Keratinocyte (primary cell): ENCODE measurements around the gene LRRC57. TPM values are rescaled to one million over a fixed set of nuclear protein-coding genes. Genes with fewer than 3 reads are reported as not detected.
"Not testable (repeated sequence)": the region's sequence is repeated elsewhere in the genome, so short reads cannot be mapped to it uniquely, and the experiment has no call there.

Source experiments
- DNase-seq: peaks from one replicate; pipeline ENCODE4 v3.0.0-alpha.2; 2011; ENCODE audit warnings: low read depth, missing footprints, low spot score
- FAIRE-seq: peaks from 2 replicates; lab custom pipeline; 2011; peaks lifted over from hg19 to GRCh38; lab: Jason Lieb, UNC
- H2AFZ ChIP-seq: 2 replicates; pipeline ENCODE4 v1.6.0; 2012; ENCODE audit warnings: low read length, control low read depth, inconsistent platforms; ENCODE audit not compliant: control insufficient read depth
- H3K27ac ChIP-seq: 2 replicates; pipeline ENCODE4 v1.5.1; 2011; ENCODE audit warnings: low read length; ENCODE audit not compliant: control insufficient read depth, insufficient read depth
- H3K27me3 ChIP-seq: 3 replicates; pipeline ENCODE4 v1.6.0; 2011; ENCODE audit warnings: low read length; ENCODE audit not compliant: control insufficient read depth, insufficient read depth; ENCODE audit errors: extremely low read depth
- H3K36me3 ChIP-seq, 2 experiments: 2 replicates in 1 of 2; 3 replicates in 1 of 2; pipeline ENCODE4 v1.5.1; 2011; ENCODE audit warnings: low read length in 2 of 2, mild to moderate bottlenecking in 1 of 2; ENCODE audit not compliant: control insufficient read depth in 2 of 2, insufficient read depth in 2 of 2; ENCODE audit errors: extremely low read depth in 1 of 2
- H3K4me1 ChIP-seq: 3 replicates; pipeline ENCODE4 v1.5.1; 2011; ENCODE audit warnings: low read length; ENCODE audit not compliant: control insufficient read depth, insufficient read depth; ENCODE audit errors: extremely low read depth
- H3K4me2 ChIP-seq: 3 replicates; pipeline ENCODE4 v1.6.0; 2011; ENCODE audit warnings: low read depth, low read length; ENCODE audit not compliant: control insufficient read depth, insufficient read depth; ENCODE audit errors: extremely low read depth
- H3K4me3 ChIP-seq, 3 experiments: fragments of 200-600 bp in 1 of 3; sonication (generic) in 1 of 3; 2 replicates in 2 of 3; 3 replicates in 1 of 3; pipeline ENCODE4 v1.5.1; 2011 to 2016; ENCODE audit warnings: low read length in 3 of 3, mild to moderate bottlenecking in 3 of 3, control low read depth in 2 of 3, inconsistent platforms in 1 of 3, low read depth in 1 of 3, mixed read lengths in 1 of 3, mixed run types in 1 of 3, moderate library complexity in 1 of 3; ENCODE audit not compliant: control insufficient read depth in 2 of 3, insufficient read depth in 2 of 3; ENCODE audit errors: extremely low read depth in 1 of 3
- H3K79me2 ChIP-seq: 2 replicates; pipeline ENCODE4 v1.6.0; 2012; ENCODE audit warnings: low read length; ENCODE audit not compliant: control insufficient read depth, insufficient read depth
- H3K9ac ChIP-seq: 3 replicates; pipeline ENCODE4 v1.6.0; 2011; ENCODE audit warnings: low read length; ENCODE audit not compliant: control insufficient read depth, insufficient read depth; ENCODE audit errors: extremely low read depth
- H3K9me1 ChIP-seq: 3 replicates; pipeline ENCODE4 v1.6.0; 2011; ENCODE audit warnings: low read length; ENCODE audit not compliant: control insufficient read depth, insufficient read depth; ENCODE audit errors: extremely low read depth
- H3K9me3 ChIP-seq: 2 replicates; pipeline ENCODE4 v1.5.1; 2012; ENCODE audit warnings: low read depth, low read length; ENCODE audit not compliant: control insufficient read depth
- H4K20me1 ChIP-seq: 3 replicates; pipeline ENCODE4 v1.6.0; 2011; ENCODE audit warnings: low read length; ENCODE audit not compliant: control insufficient read depth, insufficient read depth; ENCODE audit errors: extremely low read depth
- EZH2 ChIP-seq: IDR thresholded peaks from one replicate; pipeline ENCODE4 v1.6.1; 2012; ENCODE audit warnings: inconsistent platforms, mild to moderate bottlenecking, low read length, moderate library complexity
- dilution Hi-C: fragments of 300-500 bp; cut with MboI; formaldehyde crosslinking; loops from one replicate; pipeline ENCODE4 v1.7.0; 2020; ENCODE audit warnings: low sequenced_read_pairs; ENCODE audit not compliant: extremely low pct_ligation_motif_present
- polyA plus RNA-seq, 5 experiments: library from polyadenylated mRNA; depleted of rRNA in 3 of 5; stranded (reverse) in 3 of 5; stranded (forward) in 1 of 5; unstranded in 1 of 5; fragments of >200 nt; gene quantifications; 1 replicate in 1 of 5; 2 replicates in 3 of 5; 3 replicates in 1 of 5; pipeline versions ENCODE4 v1.2.1 to v1.2.3, GENCODE V29; 2011 to 2012; ENCODE audit warnings: missing spikeins in 2 of 5, low read depth in 1 of 5, low replicate concordance in 1 of 5
- TF ChIP-seq, protein P1 (sequence below), 3 experiments: IDR thresholded peaks in 1 of 3; conservative IDR thresholded peaks in 1 of 3; optimal IDR thresholded peaks in 1 of 3; 2 replicates in 2 of 3; 3 replicates in 1 of 3; pipeline versions ENCODE3 to v1.5.1; 2011; ENCODE audit warnings: low read length in 3 of 3, mild to moderate bottlenecking in 3 of 3, moderate library complexity in 2 of 3, control low read depth in 1 of 3, inconsistent platforms in 1 of 3; ENCODE audit not compliant: insufficient read depth in 2 of 3; ENCODE audit errors: extremely low read depth in 1 of 3

Gene LRRC57
- polyA plus RNA-seq, 1 donor (not counting 4 experiments of a cell fraction or from before 2014, with no cell fraction given), result 12.8 TPM

DNA sequence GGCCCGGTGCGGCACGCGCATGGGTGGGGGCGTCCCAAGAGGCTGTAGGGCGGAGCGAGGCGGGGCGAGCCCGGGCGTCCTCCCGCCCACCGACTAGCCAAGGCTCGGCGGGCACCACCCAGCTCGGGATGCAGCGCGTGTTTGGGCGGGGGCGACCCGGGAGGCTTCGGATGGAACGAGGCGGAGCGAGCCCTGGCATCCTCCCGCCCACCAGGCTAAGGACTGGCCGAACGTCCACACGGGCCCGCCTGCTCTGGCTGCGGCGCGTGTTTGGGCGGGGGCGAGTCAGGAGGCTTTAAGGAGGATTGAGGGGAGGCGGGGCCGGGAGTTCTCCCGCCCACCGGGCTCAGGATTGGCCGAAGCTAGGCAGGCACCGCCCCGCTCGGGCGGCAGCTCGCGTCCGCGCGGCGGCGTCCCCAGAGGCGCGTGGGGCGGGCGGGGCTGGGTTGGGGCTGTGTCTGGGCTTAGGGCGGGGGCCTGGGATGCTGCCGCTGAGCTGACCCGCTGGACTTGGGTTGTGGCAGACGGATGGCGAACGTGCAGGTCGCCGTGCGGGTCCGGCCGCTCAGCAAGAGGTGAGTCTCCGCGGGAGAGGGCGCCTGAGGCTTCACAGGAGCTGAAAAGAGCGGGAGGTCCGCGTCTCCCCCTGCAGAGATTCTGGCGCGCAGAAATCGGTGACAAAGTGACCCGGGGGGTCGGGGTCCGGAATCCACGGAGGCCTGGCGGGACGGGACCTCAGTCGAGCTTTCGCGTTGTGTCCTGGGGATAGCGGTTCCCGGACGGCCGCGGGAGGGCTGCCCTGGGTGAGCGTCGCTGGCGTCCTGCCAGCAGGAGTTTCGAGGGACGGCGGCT, 26.8 kb upstream of the LRRC57 start, which contains the start of gene STARD9:
Gene STARD9, plus strand, starts transcription at position 419 of the 852 bp plus-strand sequence. Its CDS starts 110 bp downstream, at position 529.
- H3K27ac ChIP-seq, result peak within 1 kb of the TSS; percentile 31
- no peak for FAIRE-seq
- DNase-seq, result peak; percentile 82

DNA sequence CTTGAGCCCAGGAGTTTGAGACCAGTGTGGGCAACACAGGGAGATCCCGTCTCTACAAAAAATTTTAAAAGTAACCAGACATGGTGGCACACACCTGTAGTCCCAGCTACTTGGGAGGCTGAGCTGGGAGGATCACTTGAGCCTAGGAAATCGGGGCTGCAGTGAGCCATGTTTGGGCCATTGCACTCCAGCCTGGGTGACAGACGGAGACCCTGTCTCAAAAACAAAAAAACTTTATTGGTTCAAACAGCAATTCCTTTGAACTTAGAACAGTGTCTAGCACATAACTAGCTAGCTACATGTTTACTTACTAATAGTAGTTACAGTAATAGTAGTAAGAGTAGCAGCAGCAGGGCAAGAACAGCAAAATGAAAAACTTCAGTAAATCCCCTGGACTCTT, 10.1 kb upstream of the LRRC57 start:
- FAIRE-seq, result no peak

More for the DNA sequence above, 26.8 kb upstream of the LRRC57 start, which contains the start of gene STARD9:
- dilution Hi-C loops, result no loop called here
- H3K4me1 ChIP-seq, result peaks cover 9% of the 10 kb centered on the region
- H3K9me3 ChIP-seq, result no peaks in the 10 kb centered on the region
- H4K20me1 ChIP-seq, result no peaks in the 10 kb centered on the region
- peak within 1 kb of the TSS; percentile 81 to 86 (median 85) for H3K4me3 ChIP-seq
- H3K79me2 ChIP-seq, result peaks cover 3% of the 10 kb centered on the region
- no peaks in the 10 kb centered on the region for H3K27me3 ChIP-seq
- H3K9ac ChIP-seq, result peak within 1 kb of the TSS; percentile 71
- no peaks in the 10 kb centered on the region for H3K9me1 ChIP-seq
- H2AFZ ChIP-seq, result peak within 1 kb of the TSS; percentile 91
- no peak for TF ChIP-seq EZH2
- TF ChIP-seq, protein P1, sequence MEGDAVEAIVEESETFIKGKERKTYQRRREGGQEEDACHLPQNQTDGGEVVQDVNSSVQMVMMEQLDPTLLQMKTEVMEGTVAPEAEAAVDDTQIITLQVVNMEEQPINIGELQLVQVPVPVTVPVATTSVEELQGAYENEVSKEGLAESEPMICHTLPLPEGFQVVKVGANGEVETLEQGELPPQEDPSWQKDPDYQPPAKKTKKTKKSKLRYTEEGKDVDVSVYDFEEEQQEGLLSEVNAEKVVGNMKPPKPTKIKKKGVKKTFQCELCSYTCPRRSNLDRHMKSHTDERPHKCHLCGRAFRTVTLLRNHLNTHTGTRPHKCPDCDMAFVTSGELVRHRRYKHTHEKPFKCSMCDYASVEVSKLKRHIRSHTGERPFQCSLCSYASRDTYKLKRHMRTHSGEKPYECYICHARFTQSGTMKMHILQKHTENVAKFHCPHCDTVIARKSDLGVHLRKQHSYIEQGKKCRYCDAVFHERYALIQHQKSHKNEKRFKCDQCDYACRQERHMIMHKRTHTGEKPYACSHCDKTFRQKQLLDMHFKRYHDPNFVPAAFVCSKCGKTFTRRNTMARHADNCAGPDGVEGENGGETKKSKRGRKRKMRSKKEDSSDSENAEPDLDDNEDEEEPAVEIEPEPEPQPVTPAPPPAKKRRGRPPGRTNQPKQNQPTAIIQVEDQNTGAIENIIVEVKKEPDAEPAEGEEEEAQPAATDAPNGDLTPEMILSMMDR (optimal IDR thresholded peaks at IDR 0.05 in 1 of 3, IDR thresholded peaks at IDR 0.05 in 1 of 3, conservative IDR thresholded peaks at IDR 0.05 in 1 of 3; ENCODE audit: extremely low read depth in 1 of 3, insufficient read depth in 2 of 3, low read length in 3 of 3), result no peak
- H3K36me3 ChIP-seq, result no peaks in the 10 kb centered on the region
- peak within 1 kb of the TSS; percentile 96 for H3K4me2 ChIP-seq

DNA sequence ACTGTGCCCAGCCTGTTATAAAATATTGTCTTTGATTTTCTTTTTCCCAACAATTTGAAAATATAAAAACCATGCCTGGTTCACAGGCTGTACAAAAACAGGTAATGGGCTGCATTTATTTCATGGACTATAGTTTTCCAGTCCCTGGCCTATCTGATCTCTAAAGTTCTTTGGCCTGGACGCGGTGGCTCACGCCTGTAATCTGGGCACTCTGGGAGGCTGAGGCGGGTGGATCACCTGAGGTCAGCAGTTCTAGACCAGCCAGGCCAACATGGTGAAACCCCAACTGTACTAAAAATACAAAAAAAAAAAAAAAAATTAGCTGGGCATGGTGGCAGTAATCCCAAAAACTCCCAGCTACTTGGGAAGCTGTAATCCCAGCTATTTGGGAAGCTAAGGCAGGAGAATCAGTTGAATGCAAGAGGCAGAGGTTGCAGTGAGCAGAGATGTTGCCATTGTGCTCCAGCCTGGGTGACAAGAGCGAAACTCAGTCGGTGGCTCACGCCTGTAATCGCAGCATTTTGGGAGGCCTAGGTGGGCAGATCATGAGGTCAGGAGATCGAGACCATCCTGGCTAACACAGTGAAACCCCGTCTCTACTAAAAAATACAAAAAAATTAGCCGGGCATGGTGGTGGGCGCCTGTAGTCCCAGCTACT, 8.1 kb upstream of the LRRC57 start:
- DNase-seq, H3K4me3 ChIP-seq, H2AFZ ChIP-seq, H3K9me3 ChIP-seq, FAIRE-seq, H3K36me3 ChIP-seq, dilution Hi-C loops, H3K4me2 ChIP-seq, H3K27me3 ChIP-seq, H4K20me1 ChIP-seq, H3K27ac ChIP-seq, H3K9me1 ChIP-seq, H3K9ac ChIP-seq, H3K4me1 ChIP-seq: not testable (repeated sequence)
- H3K79me2 ChIP-seq, result peaks cover 41% of the 10 kb centered on the region

More for the DNA sequence above, 10.1 kb upstream of the LRRC57 start:
- H3K36me3 ChIP-seq, result peaks cover 2 to 5% of the 10 kb centered on the region in 2 experiments
- no peaks in the 10 kb centered on the region for H3K9me3 ChIP-seq
- no peak for DNase-seq
- no peak overlapping the region for H3K9ac ChIP-seq
- H2AFZ ChIP-seq, result no peak overlapping the region
- dilution Hi-C loops, result no loop called here
- H3K4me2 ChIP-seq, result no peak overlapping the region
- H3K27ac ChIP-seq, result no peak overlapping the region
- H3K9me1 ChIP-seq, result no peaks in the 10 kb centered on the region
- no peaks in the 10 kb centered on the region for H3K4me1 ChIP-seq
- no peaks in the 10 kb centered on the region for H3K27me3 ChIP-seq
- H3K4me3 ChIP-seq, result no peak overlapping the region
- peaks cover 25% of the 10 kb centered on the region for H3K79me2 ChIP-seq
- H4K20me1 ChIP-seq, result no peaks in the 10 kb centered on the region
- TF ChIP-seq, protein P1 (optimal IDR thresholded peaks at IDR 0.05 in 1 of 3, IDR thresholded peaks at IDR 0.05 in 1 of 3, conservative IDR thresholded peaks at IDR 0.05 in 1 of 3; ENCODE audit: extremely low read depth in 1 of 3, insufficient read depth in 2 of 3, low read length in 3 of 3), result no peak
